Measurements from ENCODE around the gene MIOS. TPM values are rescaled to one million over a fixed set of nuclear protein-coding genes. Genes with fewer than 3 reads are reported as not detected.

MIOS gene
- total RNA-seq, 1 experiment from 2014 or later, result 41.3 TPM

- Mint-ChIP-seq H3K9me3 (no peaks in the 10 kb centered on the region), H3K4me1 (no peaks in the 10 kb centered on the region), H3K27ac (no peak overlapping the region), H3K4me3 (no peak overlapping the region), H3K27me3 (ENCODE audit: low read depth) (no peaks in the 10 kb centered on the region), H3K36me3 (peaks cover 10% of the 10 kb centered on the region)
- ChIA-PET CTCF (no interaction called here), POLR2A (no interaction called here)
- no peak for ATAC-seq
- no peak for DNase-seq (ENCODE audit: low spot score)
- TF ChIP-seq, protein P1, sequence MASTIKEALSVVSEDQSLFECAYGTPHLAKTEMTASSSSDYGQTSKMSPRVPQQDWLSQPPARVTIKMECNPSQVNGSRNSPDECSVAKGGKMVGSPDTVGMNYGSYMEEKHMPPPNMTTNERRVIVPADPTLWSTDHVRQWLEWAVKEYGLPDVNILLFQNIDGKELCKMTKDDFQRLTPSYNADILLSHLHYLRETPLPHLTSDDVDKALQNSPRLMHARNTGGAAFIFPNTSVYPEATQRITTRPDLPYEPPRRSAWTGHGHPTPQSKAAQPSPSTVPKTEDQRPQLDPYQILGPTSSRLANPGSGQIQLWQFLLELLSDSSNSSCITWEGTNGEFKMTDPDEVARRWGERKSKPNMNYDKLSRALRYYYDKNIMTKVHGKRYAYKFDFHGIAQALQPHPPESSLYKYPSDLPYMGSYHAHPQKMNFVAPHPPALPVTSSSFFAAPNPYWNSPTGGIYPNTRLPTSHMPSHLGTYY (CRISPR knock-in tag; IDR thresholded peaks at IDR 0.05), result no peak
- no peak for TF ChIP-seq RORB (CRISPR knock-in tag; IDR thresholded peaks at IDR 0.05)
Measured at GRCh38 chr7:7609330-7609729, 42.6 kb downstream of the MIOS start.

DNA sequence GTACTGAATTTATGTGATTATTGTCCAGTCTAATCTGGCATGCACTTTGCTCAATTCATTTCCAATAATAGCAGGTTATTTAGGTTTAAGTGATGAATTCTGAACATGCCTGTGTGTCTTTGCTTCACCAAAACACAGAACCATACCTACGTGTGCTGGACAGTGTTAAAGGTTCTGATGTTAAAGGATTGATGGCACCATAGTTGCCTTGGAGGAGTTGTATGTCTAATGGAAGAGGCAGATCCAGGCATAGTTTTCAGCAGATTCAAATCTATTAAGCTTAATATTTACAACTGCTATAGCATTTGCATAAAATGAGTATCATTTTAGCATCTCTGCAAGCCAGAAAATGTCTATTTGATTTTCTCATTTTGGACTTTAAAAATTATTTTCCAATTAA lies 45.8 kb downstream of the MIOS start:
- Mint-ChIP-seq H3K4me3 (no peak overlapping the region), H3K36me3 (peaks cover 5% of the 10 kb centered on the region; the same call in 1 of the 2 replicates), H3K27ac (no peak overlapping the region), H3K9me3 (no peaks in the 10 kb centered on the region), H3K27me3 (ENCODE audit: low read depth) (no peaks in the 10 kb centered on the region), H3K4me1 (no peaks in the 10 kb centered on the region)
- CTCF ChIA-PET, result no interaction called here
- TF ChIP-seq USF1 (CRISPR knock-in tag; IDR thresholded peaks at IDR 0.05), result no peak
- TF ChIP-seq JAZF1 (CRISPR knock-in tag; IDR thresholded peaks at IDR 0.05), result no peak
- TF ChIP-seq, protein P2, sequence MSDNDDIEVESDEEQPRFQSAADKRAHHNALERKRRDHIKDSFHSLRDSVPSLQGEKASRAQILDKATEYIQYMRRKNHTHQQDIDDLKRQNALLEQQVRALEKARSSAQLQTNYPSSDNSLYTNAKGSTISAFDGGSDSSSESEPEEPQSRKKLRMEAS (CRISPR knock-in tag; IDR thresholded peaks at IDR 0.05), result no peak
- TF ChIP-seq, protein P3, sequence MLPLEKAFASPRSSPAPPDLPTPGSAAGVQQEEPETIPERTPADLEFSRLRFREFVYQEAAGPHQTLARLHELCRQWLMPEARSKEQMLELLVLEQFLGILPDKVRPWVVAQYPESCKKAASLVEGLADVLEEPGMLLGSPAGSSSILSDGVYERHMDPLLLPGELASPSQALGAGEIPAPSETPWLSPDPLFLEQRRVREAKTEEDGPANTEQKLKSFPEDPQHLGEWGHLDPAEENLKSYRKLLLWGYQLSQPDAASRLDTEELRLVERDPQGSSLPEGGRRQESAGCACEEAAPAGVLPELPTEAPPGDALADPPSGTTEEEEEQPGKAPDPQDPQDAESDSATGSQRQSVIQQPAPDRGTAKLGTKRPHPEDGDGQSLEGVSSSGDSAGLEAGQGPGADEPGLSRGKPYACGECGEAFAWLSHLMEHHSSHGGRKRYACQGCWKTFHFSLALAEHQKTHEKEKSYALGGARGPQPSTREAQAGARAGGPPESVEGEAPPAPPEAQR (CRISPR knock-in tag; IDR thresholded peaks at IDR 0.05), result no peak
- no peak for TF ChIP-seq ESRRA (CRISPR knock-in tag; IDR thresholded peaks at IDR 0.05; ENCODE audit: borderline replicate concordance)
- TF ChIP-seq GTF2I (CRISPR knock-in tag; conservative IDR thresholded peaks at IDR 0.05), result no peak
- no peak for TF ChIP-seq ATF1 (CRISPR knock-in tag; IDR thresholded peaks at IDR 0.05)
- TF ChIP-seq KAT7 (CRISPR knock-in tag; IDR thresholded peaks at IDR 0.05; ENCODE audit: borderline replicate concordance), result no peak
- TF ChIP-seq, protein P4, sequence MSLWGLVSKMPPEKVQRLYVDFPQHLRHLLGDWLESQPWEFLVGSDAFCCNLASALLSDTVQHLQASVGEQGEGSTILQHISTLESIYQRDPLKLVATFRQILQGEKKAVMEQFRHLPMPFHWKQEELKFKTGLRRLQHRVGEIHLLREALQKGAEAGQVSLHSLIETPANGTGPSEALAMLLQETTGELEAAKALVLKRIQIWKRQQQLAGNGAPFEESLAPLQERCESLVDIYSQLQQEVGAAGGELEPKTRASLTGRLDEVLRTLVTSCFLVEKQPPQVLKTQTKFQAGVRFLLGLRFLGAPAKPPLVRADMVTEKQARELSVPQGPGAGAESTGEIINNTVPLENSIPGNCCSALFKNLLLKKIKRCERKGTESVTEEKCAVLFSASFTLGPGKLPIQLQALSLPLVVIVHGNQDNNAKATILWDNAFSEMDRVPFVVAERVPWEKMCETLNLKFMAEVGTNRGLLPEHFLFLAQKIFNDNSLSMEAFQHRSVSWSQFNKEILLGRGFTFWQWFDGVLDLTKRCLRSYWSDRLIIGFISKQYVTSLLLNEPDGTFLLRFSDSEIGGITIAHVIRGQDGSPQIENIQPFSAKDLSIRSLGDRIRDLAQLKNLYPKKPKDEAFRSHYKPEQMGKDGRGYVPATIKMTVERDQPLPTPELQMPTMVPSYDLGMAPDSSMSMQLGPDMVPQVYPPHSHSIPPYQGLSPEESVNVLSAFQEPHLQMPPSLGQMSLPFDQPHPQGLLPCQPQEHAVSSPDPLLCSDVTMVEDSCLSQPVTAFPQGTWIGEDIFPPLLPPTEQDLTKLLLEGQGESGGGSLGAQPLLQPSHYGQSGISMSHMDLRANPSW (CRISPR knock-in tag; conservative IDR thresholded peaks at IDR 0.05; ENCODE audit: low read depth), result no peak
- no peak for TF ChIP-seq GRHL2 (CRISPR knock-in tag; IDR thresholded peaks at IDR 0.05; ENCODE audit: insufficient replicate concordance, severe bottlenecking)
- TF ChIP-seq, protein P5, sequence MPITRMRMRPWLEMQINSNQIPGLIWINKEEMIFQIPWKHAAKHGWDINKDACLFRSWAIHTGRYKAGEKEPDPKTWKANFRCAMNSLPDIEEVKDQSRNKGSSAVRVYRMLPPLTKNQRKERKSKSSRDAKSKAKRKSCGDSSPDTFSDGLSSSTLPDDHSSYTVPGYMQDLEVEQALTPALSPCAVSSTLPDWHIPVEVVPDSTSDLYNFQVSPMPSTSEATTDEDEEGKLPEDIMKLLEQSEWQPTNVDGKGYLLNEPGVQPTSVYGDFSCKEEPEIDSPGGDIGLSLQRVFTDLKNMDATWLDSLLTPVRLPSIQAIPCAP (CRISPR knock-in tag; IDR thresholded peaks at IDR 0.05), result no peak
- no peak for TF ChIP-seq ZBTB21 (CRISPR knock-in tag; IDR thresholded peaks at IDR 0.05; ENCODE audit: borderline replicate concordance)
- TF ChIP-seq TCF7 (CRISPR knock-in tag; IDR thresholded peaks at IDR 0.05; ENCODE audit: low read depth), result no peak
- no peak for TF ChIP-seq ZNF396 (CRISPR knock-in tag; IDR thresholded peaks at IDR 0.05; ENCODE audit: borderline replicate concordance)
- TF ChIP-seq, protein P6, sequence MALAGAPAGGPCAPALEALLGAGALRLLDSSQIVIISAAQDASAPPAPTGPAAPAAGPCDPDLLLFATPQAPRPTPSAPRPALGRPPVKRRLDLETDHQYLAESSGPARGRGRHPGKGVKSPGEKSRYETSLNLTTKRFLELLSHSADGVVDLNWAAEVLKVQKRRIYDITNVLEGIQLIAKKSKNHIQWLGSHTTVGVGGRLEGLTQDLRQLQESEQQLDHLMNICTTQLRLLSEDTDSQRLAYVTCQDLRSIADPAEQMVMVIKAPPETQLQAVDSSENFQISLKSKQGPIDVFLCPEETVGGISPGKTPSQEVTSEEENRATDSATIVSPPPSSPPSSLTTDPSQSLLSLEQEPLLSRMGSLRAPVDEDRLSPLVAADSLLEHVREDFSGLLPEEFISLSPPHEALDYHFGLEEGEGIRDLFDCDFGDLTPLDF (CRISPR knock-in tag; IDR thresholded peaks at IDR 0.05), result no peak
- no peak for TF ChIP-seq ZNF263 (CRISPR knock-in tag; IDR thresholded peaks at IDR 0.05; ENCODE audit: low read depth)
- DNase-seq (ENCODE audit: low spot score) (no peak), ATAC-seq (no peak)
- POLR2A ChIA-PET, result no interaction called here

All from WTC11 (cell line).